DMS79 (cell line): ENCODE measurements around the gene FAM161B.
A peak's percentile ranks its signal among the peaks of the same experiment; 100 is the strongest.
"Not testable (repeated sequence)": the region's sequence is repeated elsewhere in the genome, so short reads cannot be mapped to it uniquely, and the experiment has no call there.

ENCODE experiments used
- DNase-seq: peaks from one replicate; lab custom pipeline; 2025; lab: John Stamatoyannopoulos, UW

FAM161B gene

GRCh38 chr14:73944432-73945158, 5.3 kb downstream of the FAM161B start:
- DNase-seq: no peak

- DNase-seq: no peak
These were observed 6.8 kb downstream of the FAM161B start for GRCh38 chr14:73943083-73943482.

GRCh38 chr14:73942180-73942579, 7.7 kb downstream of the FAM161B start:
- DNase-seq: no peak

- no peak for DNase-seq
These were observed 12.9 kb downstream of the FAM161B start for GRCh38 chr14:73937012-73937411.

- DNase-seq: no peak
These were observed 13.3 kb downstream of the FAM161B start for GRCh38 chr14:73936548-73936947.

- no peak for DNase-seq
These were observed 14.2 kb downstream of the FAM161B start for GRCh38 chr14:73935666-73936065.

- no peak for DNase-seq
These were observed 25.6 kb downstream of the FAM161B start for GRCh38 chr14:73924337-73924736.

- DNase-seq: not testable (repeated sequence)
These were observed 30.4 kb downstream of the FAM161B start for GRCh38 chr14:73919457-73919856.

GRCh38 chr14:73916324-73916723, 33.6 kb downstream of the FAM161B start:
- DNase-seq: no peak

- no peak for DNase-seq
These were observed 36.6 kb downstream of the FAM161B start for GRCh38 chr14:73913256-73913655.

GRCh38 chr14:73909681-73910080, 40.2 kb downstream of the FAM161B start:
- DNase-seq: no peak

GRCh38 chr14:73903028-73903427, 46.9 kb downstream of the FAM161B start:
- no peak for DNase-seq

GRCh38 chr14:73896521-73896920, 53.4 kb downstream of the FAM161B start:
- DNase-seq: no peak

- DNase-seq: no peak
These were observed 54.0 kb downstream of the FAM161B start for GRCh38 chr14:73895939-73896338.

- DNase-seq: not testable (repeated sequence)
These were observed 55.7 kb downstream of the FAM161B start for GRCh38 chr14:73894180-73894687.

GRCh38 chr14:73889376-73889775, 60.5 kb downstream of the FAM161B start:
- no peak for DNase-seq

GRCh38 chr14:73888971-73889370, 60.9 kb downstream of the FAM161B start:
- DNase-seq: no peak

- no peak for DNase-seq
These were observed 61.5 kb downstream of the FAM161B start for GRCh38 chr14:73888460-73888725.

GRCh38 chr14:73887694-73888459, 62.0 kb downstream of the FAM161B start:
- no peak for DNase-seq

GRCh38 chr14:73887318-73887616, 62.6 kb downstream of the FAM161B start:
- no peak for DNase-seq

- peak; percentile 96 for DNase-seq
These were observed 63.2 kb downstream of the FAM161B start, which contains the start of gene ZNF410 for GRCh38 chr14:73886449-73887317. Gene ZNF410 (plus strand): TSS chr14:73886859. CDS start chr14:73892176, 5,317 bp downstream.

- no peak for DNase-seq
These were observed 65.3 kb downstream of the FAM161B start for GRCh38 chr14:73884438-73885190.
